ENCODE data around the gene ITSN2.
"Not testable (repeated sequence)": the region's sequence is repeated elsewhere in the genome, so short reads cannot be mapped to it uniquely, and the experiment has no call there.

ITSN2 gene

DNA sequence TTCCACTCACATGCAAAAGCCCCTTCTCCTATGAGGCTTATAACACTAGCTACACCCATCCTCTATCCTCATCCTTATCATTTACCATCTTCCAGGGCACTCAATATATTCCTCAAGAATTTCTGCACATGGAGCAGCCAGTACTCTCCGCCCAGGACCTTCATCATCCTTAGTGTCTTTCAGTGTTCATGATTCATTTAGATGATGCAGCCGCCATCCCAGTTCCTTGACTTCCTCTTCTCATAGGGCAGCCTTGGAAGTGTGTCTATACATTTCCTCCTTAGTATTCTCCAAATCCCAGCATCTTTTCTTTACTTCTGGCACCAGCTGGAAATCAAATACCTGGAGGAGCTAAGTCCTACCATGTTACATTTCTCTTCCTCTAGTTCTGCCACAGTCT lies 3.0 kb upstream of the ITSN2 start:
- no peak for DNase-seq (ENCODE audit: low spot score)

DNA sequence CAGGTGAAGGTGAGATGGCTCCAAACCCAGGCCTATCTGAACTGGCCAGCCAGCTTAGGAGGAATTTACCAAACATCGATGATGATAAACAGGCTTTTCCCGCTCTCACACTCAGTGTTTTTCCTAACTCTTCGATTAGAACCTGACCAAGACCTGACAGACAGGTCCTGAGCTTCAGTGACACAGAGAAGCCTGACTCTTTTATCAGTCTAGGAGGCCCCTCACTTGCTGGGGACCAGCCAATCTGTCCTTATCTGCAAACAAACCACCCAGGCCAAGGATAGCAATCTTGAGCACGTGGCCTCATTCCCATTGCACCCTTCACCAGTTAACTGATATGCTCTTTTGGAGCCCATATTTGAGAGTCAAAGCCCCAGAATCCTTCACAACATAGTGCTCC lies 1.9 kb upstream of the ITSN2 start:
- DNase-seq (ENCODE audit: low spot score) = no peak

DNA sequence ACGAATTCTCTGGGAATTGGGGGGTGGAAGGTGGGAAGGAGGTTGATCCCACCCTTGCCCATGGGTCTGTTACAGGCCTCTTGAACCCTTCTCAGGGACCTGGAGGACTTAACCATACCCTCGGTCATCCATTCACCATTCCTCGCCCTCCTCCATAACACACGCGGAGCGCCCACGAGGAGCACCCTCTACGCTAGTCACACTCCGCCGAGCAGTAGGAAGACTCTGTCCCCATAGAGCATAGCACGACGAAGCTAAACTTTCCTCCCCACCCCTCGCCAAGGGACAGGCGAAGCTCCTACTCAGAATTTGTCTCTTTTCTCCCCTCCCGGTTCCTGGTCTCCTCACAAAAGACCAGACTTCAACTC lies 611 bp upstream of the ITSN2 start:
- no peak for DNase-seq (ENCODE audit: low spot score)

DNA sequence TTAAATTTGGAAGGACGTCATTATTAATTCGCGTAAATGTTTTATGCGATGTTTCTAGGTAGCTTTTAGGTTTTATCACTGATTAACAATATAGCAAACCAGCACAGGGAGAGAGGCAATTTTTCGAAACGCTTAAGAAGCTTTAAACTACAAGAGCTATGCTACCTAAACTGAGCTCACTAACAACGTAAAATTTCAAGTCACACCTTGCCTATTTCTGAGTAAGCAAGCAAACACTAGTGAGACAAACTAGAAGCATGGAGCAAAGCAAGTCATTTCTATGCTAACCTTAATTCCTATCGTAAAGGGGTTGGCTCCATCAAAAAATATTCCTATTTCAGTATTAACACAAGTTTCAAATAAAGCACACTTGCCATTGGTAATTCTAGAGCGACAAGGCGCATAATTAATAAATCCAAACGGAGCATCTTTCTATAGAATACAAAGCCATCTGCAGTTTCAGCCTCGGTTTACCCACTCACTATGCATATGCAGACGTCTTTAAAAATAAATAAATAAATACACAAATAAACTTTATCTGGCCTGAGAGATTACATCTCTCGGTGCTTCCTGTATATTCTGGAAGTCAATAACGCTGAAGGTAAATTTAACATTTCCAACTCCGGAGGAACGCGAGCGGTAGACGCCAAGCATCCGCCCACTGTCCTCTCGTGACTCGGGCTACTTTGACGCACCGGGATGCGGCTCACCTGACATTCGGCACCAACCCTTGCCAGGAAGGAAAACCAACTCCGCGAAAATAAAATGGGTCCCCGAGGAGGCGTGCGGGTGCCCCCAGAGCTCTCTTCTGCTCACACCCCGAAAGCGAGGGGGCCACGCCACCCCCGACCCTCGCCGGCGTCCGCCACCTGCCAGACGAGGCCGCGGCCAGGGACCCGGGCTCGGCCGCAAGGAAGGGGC lies 947 bp downstream of the ITSN2 start:
- DNase-seq (ENCODE audit: low spot score) = peak; percentile 43

DNA sequence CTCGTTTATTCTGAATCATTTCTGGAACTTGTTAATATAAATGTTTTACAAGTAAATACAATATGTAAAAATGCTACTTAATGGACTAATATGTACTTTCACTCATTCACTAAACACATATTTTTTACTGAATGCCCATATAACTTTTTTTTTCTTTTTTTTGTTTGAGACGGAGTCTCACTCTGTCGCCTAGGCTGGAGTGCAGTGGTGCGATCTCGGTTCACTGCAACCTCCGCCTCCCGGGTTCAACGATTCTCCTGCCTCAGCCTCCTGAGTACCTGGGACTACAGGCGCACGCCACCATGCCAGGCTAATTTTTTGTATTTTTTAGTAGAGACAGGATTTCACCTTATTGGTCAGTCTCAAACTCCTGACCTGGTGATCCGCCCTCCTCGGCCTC lies 2.6 kb downstream of the ITSN2 start:
- DNase-seq (ENCODE audit: low spot score) = not testable (repeated sequence)

DNA sequence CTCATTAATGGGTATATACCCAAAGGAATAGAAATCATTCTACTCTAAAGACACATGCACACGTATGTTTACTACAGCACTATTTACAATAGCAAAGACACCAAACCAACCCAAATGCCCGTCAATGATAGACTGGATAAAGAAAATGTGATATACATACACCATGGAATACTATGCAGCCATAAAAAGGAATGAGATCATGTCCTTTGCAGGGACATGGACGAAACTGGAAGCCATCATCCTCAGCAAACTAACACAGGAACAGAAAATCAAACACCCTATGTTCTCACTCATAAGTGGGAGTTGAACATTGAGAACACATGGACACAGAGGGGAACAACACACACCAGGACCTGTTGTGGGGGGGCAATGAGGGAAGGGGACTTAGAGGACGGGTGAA lies 3.2 kb downstream of the ITSN2 start:
- not testable (repeated sequence) for DNase-seq (ENCODE audit: low spot score)

DNA sequence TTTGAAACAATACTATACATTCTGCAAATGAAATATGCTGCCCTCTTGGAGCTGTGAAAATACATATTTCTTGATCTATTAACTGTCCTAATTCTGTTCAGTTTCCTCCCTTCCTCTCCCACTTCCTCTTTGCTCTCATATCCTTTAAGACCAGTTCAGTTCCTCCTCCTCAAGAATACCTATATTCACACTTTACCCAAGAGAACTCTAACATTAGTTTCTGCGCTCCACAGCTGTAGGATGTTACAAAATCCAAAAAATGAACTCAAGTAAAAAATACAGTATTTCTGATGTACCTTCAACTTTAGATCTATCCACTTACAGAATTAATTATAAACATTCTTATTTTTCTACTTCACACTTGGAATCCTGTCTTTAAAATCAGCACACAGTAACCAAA lies 5.4 kb downstream of the ITSN2 start:
- no peak for DNase-seq (ENCODE audit: low spot score)

DNA sequence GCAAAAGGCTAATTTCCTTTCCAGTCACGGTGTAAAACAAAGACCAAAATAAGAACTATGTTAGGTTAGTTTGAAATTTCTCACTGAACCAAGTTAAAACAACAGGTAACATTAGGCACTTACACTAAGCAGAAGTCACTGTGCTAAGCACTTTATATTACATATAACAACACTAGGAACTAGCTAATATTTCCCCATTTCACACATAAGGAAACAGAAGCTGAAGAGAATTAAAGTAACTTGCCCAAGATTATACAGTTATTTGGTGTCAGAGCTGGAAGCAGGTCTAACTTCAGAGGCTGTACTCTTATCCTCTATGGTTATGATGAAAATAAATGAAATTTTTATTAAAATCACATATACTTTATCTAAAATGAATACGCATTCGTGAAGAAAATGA lies 5.9 kb downstream of the ITSN2 start:
- no peak for DNase-seq (ENCODE audit: low spot score)

DNA sequence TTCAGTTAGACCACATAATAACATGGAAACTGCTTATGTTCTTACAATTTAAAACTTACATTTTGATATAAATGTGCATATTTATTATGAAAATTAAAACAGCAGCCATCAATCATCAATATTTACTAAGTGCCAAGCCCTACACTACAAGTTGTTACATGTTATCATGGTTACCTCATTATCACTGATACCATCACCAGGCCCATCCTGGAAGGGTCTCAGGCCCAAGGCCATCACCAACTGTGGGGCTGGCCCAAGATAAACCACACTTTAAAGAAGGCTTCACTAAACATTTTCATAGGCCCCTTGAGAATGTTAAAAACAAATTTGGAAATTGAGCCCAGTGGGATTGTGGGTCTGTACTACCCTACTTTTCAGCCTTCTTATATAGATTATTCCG lies 6.4 kb downstream of the ITSN2 start:
- DNase-seq (ENCODE audit: low spot score) = no peak

DNA sequence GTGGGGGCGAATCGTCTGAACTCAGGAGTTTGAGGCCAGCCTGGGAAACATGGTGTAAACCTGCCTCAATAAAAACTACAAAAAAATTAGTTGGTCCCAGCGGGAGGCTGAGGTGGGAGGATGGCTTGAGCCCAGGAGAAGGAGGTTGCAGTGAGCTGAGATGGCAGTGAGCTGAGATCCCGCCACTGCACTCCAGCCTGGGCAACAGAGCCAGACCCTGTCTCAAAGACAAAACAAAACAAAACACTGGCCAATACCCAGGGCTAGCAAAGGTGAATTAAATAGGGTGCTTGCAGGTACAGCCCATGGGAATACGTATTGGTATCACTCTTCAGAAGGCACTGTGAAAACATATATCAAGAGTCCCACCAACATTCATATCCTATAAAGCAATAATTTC lies 7.0 kb downstream of the ITSN2 start:
- DNase-seq (ENCODE audit: low spot score) = no peak

DNA sequence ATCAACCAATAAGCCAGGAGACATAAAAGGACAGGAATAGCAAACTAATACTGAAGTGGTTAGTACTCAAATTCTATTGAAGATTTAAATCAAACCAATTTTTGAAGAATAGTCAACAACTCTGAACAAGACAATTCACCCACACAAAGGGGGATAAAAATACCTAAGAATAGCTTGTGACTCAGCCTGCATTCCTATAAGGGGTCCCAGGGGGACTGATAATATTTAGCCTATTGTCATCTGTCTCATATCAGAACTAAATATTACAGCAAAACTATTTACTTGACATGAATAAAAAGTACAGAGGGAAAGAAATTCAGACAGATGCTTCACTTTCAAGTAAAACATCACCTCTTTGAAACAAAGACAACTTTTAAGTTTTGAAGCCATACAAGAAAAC lies 7.7 kb downstream of the ITSN2 start:
- DNase-seq (ENCODE audit: low spot score) = no peak

DNA sequence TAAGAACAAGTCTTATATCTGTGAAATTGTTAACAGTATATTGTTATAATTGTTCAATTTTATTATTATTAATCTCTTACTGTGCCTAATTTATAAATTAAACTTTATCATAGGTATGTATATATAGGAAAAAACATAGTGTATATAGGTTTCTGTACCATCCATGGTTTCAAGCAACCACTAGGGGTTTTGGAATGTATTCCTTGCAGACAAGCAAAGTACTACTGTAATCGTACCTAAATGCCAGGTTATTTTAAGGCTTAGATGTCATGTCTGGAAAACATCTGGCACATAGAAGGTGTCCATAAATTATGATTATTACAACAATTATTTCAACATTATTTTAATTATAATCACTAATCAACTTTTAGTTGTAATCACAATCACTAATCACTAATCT lies 8.4 kb downstream of the ITSN2 start:
- DNase-seq (ENCODE audit: low spot score) = no peak

DNA sequence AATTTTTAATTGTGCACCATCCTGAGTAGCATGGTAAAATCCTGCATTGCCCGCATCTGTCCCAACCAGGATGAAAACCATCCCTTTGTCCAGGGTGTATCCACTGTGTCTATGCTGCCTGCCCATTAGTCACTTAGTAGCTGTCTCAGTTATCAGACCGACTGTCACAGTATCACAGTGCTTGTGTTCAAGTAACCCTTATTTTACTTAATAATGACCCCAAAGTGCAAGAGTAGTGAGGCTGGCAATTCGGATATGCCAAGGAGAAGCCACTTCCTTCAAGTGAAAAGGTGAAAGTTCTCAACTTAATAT lies 8.8 kb downstream of the ITSN2 start:
- DNase-seq (ENCODE audit: low spot score) = no peak

DNA sequence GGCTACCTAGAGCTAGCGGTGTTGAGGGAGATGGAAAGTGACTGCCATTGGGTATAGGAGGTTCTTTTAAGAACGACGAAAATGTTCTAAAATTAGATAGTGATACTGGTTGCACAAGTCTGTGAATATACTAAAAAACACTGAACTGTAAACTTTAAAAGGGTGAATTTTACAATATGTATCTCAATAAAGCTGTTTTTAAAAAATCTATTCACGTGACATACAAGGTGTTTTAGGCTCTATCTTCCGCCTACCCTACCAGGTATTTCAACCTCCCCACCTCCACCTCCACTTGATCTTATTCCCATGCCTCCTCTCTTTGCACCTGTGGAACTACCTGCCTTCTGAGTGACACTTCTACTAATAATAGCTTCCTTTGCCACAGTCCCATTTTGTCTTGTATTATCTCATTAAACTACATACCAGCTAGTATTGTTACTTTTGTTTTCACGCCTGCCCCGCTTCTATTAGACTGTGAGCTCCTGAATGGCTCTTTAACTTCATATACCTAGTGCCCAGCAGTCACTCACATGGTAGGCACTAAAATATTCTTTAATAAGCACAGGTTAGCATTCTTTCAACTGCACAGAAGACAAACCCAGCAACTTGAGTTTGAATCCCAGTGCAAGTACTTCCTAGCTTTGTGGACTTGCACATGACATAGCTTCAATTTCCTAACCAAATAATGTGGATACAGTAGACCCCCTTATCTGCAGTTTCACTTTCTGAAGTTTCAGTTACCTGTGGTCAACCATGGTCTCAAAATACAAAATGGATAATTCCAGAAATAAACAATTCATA lies 9.3 kb downstream of the ITSN2 start:
- DNase-seq (ENCODE audit: low spot score) = no peak

DNA sequence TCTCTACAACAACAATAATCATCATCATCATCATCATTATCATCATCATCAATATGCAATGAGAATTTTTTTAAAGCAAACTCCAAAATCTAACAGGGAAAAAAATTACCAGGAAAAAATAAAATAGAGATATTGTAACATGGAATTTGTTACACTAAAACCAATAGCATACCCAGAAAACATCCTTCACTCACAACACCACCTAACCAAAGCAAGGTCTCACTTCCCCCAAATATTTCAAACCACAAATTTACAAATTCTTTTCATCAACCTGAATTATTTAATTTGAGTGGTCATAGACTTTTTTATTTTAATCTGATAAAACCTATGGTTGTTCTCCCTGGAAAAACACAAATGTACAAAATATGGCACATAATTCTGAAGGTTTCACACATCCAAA lies 11.2 kb downstream of the ITSN2 start:
- DNase-seq (ENCODE audit: low spot score) = no peak

DNA sequence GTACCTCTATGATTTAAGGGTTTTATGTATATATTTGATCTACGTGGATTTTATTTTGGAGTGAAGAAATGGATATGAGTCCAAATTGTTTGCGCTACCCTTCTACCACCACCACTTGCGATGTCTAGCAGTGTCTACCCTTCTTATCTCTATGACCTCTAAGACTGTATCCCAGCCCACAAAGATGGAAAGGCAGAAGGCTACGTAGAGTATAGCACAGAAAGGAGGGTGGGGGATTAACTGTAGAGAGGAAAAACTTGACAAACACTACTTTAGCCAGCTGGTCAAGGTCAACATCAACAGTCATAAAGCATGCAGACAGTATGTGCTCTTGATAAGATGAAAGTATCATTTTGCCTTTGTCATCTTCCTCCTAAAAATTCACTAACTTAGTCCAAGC lies 14.4 kb downstream of the ITSN2 start:
- no peak for DNase-seq (ENCODE audit: low spot score)

DNA sequence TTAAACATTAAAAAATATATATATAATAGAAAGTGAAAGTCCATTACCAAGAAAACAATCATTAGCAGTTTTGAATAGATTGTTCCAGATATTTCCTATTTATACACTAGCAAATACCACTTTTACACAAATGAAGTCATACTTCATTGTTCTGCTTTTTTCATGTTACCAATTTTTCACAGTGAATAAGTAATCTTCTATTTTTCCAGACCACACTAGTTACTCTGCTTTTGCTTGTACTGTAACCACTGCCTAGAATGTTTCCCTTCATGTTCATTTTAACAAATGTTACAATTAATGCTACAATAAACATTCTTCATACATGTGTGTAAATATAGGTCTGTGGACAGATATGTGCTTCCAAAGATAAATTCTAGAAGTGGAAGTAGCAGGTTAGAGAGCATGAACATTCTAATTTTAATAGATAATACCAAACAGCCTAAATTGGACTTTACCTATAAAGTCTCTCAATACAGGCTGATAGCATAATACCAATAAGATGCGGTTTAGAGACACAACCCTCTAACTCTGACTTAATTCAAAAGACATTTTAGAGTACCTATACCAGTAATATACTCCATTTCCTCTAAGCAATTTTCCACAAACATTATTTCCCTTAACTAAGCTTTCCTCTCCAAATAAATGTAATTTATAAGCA lies 17.0 kb downstream of the ITSN2 start:
- DNase-seq (ENCODE audit: low spot score) = no peak

DNA sequence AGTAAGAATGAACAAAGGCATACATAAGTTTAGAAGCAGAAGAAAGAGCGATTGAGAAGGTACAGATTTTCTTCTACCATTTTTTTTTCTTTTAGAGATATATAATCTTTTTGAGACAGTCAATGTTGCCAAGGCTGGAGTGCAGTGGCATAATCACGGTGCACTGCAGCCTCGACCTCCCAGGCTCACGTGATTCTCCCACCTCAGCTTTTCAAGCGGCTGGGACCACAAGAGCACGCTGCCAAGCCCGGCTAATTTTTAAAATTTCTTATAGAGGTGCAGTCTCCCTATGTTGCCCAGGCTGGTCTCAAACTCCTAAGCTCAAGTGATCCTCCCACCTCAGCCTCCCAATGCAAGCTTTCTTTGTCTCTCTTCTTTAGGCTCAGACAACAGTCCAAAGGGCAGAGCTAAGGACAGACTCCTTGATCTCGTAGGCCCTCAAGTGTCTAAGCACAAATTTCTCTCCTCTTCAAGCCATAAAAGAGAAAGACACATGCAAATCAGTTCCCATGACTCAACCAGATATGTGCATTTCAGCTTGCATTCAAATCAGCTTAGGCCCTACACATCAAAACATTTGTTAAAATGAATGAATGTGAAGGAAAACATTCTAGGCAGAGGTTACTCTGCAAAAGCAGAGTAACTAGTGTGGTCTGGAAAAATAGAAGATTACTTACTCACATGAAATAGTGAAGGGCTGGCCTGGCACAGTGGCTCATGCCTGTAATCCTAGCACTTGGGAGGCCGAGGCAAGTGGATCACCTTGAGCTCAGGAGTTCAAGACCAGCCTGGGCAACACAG lies 18.0 kb downstream of the ITSN2 start:
- DNase-seq (ENCODE audit: low spot score) = peak; percentile 34

DNA sequence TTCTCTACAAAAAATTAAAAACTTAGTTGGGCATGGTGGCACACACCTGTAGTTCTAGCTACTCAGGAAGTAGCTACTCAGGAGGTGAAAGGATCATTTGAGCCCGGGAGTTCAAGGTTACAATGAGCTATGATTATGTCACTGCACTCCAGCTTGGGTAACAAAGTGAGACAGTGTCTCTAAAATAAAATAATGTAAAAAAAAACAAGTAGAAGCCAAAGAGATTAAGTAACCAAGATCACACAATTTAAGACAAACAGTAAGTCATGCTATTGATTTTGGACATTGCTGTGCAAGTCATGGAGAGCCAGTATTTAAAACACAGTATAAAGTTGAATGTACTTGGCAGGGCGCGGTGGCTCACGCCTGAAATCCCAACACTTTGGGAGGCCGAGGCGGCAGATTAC lies 20.5 kb downstream of the ITSN2 start:
- DNase-seq (ENCODE audit: low spot score) = no peak

DNA sequence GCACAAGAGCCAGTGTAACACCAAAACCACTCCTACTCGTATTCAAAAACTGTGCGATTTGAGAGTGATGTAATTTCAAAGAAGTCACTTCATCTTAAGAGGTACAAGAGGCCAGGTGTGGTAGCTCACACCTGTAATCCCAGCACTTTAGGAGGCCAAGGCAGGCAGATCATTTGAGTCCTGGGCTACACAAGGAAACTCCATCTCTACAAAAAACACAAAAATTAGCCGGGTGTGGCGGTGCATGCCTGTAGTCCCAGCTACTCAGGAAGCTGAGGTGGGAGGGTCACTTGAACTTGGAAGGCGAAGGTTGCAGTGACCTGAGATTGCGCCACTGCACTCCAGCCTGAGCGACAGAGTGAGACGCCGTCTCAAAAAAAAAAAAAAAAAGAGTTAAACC lies 21.2 kb downstream of the ITSN2 start:
- DNase-seq (ENCODE audit: low spot score) = not testable (repeated sequence)

DNA sequence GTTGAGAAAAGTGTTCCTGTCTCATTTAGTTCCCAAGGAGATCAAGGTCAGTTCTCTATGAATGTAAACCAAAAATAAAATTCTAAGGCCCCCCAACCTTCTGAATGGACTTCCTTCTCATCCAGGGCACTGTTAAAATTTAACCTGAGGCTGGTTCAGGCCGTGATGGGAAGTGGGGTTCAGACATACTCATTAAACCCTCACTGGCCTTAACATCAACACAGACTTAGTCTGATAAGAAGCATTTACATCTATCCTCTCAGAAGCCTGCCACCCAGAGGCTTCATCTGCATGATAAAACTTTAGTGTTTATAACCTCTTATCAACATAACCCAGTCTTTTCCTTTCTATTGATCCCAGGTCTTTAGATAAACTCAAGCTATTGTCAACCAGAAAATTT lies 22.4 kb downstream of the ITSN2 start:
- no peak for DNase-seq (ENCODE audit: low spot score)

DNA sequence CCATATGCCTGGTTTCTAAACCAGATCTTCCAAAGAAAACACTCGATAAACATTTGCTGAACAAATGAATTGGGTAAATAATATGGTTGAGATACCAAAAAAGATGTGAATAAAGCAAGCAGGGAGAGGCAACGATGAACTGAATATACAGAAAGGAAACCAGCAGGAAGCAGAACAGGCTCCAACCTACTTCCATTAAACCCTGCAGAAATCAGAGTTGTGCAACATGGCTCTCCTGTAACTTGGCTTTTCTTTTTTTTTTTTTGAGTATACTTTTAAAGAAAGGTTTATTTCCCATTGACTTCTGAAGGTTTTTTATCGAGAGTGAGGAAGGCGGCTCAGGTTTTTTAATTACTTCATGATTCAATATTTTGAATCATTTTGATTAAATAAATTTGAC lies 23.5 kb downstream of the ITSN2 start:
- DNase-seq (ENCODE audit: low spot score) = no peak

Measured in kidney tubule cell (primary cell).